Keratinocyte (primary cell): Measurements from ENCODE around the gene CACNA2D2. TPM values are rescaled to one million over a fixed set of nuclear protein-coding genes. Genes with fewer than 3 reads are reported as not detected.

Source experiments
- DNase-seq: peaks from one replicate; pipeline ENCODE4 v3.0.0-alpha.2; 2011; ENCODE audit warnings: low read depth, missing footprints, low spot score
- FAIRE-seq: peaks from 2 replicates; lab custom pipeline; 2011; peaks lifted over from hg19 to GRCh38; lab: Jason Lieb, UNC
- H2AFZ ChIP-seq: 2 replicates; pipeline ENCODE4 v1.6.0; 2012; ENCODE audit warnings: low read length, control low read depth, inconsistent platforms; ENCODE audit not compliant: control insufficient read depth
- H3K27ac ChIP-seq: 2 replicates; pipeline ENCODE4 v1.5.1; 2011; ENCODE audit warnings: low read length; ENCODE audit not compliant: control insufficient read depth, insufficient read depth
- H3K27me3 ChIP-seq: 3 replicates; pipeline ENCODE4 v1.6.0; 2011; ENCODE audit warnings: low read length; ENCODE audit not compliant: control insufficient read depth, insufficient read depth; ENCODE audit errors: extremely low read depth
- H3K36me3 ChIP-seq, 2 experiments: 2 replicates in 1 of 2; 3 replicates in 1 of 2; pipeline ENCODE4 v1.5.1; 2011; ENCODE audit warnings: low read length in 2 of 2, mild to moderate bottlenecking in 1 of 2; ENCODE audit not compliant: control insufficient read depth in 2 of 2, insufficient read depth in 2 of 2; ENCODE audit errors: extremely low read depth in 1 of 2
- H3K4me1 ChIP-seq: 3 replicates; pipeline ENCODE4 v1.5.1; 2011; ENCODE audit warnings: low read length; ENCODE audit not compliant: control insufficient read depth, insufficient read depth; ENCODE audit errors: extremely low read depth
- H3K4me2 ChIP-seq: 3 replicates; pipeline ENCODE4 v1.6.0; 2011; ENCODE audit warnings: low read depth, low read length; ENCODE audit not compliant: control insufficient read depth, insufficient read depth; ENCODE audit errors: extremely low read depth
- H3K4me3 ChIP-seq, 3 experiments: fragments of 200-600 bp in 1 of 3; sonication (generic) in 1 of 3; 2 replicates in 2 of 3; 3 replicates in 1 of 3; pipeline ENCODE4 v1.5.1; 2011 to 2016; ENCODE audit warnings: low read length in 3 of 3, mild to moderate bottlenecking in 3 of 3, control low read depth in 2 of 3, inconsistent platforms in 1 of 3, low read depth in 1 of 3, mixed read lengths in 1 of 3, mixed run types in 1 of 3, moderate library complexity in 1 of 3; ENCODE audit not compliant: control insufficient read depth in 2 of 3, insufficient read depth in 2 of 3; ENCODE audit errors: extremely low read depth in 1 of 3
- H3K79me2 ChIP-seq: 2 replicates; pipeline ENCODE4 v1.6.0; 2012; ENCODE audit warnings: low read length; ENCODE audit not compliant: control insufficient read depth, insufficient read depth
- H3K9ac ChIP-seq: 3 replicates; pipeline ENCODE4 v1.6.0; 2011; ENCODE audit warnings: low read length; ENCODE audit not compliant: control insufficient read depth, insufficient read depth; ENCODE audit errors: extremely low read depth
- H3K9me1 ChIP-seq: 3 replicates; pipeline ENCODE4 v1.6.0; 2011; ENCODE audit warnings: low read length; ENCODE audit not compliant: control insufficient read depth, insufficient read depth; ENCODE audit errors: extremely low read depth
- H3K9me3 ChIP-seq: 2 replicates; pipeline ENCODE4 v1.5.1; 2012; ENCODE audit warnings: low read depth, low read length; ENCODE audit not compliant: control insufficient read depth
- H4K20me1 ChIP-seq: 3 replicates; pipeline ENCODE4 v1.6.0; 2011; ENCODE audit warnings: low read length; ENCODE audit not compliant: control insufficient read depth, insufficient read depth; ENCODE audit errors: extremely low read depth
- CTCF ChIP-seq, 3 experiments: IDR thresholded peaks in 1 of 3; conservative IDR thresholded peaks in 1 of 3; optimal IDR thresholded peaks in 1 of 3; 2 replicates in 2 of 3; 3 replicates in 1 of 3; pipeline versions ENCODE3 to v1.5.1; 2011; ENCODE audit warnings: low read length in 3 of 3, mild to moderate bottlenecking in 3 of 3, moderate library complexity in 2 of 3, control low read depth in 1 of 3, inconsistent platforms in 1 of 3; ENCODE audit not compliant: insufficient read depth in 2 of 3; ENCODE audit errors: extremely low read depth in 1 of 3
- EZH2 ChIP-seq: IDR thresholded peaks from one replicate; pipeline ENCODE4 v1.6.1; 2012; ENCODE audit warnings: inconsistent platforms, mild to moderate bottlenecking, low read length, moderate library complexity
- dilution Hi-C: fragments of 300-500 bp; cut with MboI; formaldehyde crosslinking; loops from one replicate; pipeline ENCODE4 v1.7.0; 2020; ENCODE audit warnings: low sequenced_read_pairs; ENCODE audit not compliant: extremely low pct_ligation_motif_present
- polyA plus RNA-seq, 5 experiments: library from polyadenylated mRNA; depleted of rRNA in 3 of 5; stranded (reverse) in 3 of 5; stranded (forward) in 1 of 5; unstranded in 1 of 5; fragments of >200 nt; gene quantifications; 1 replicate in 1 of 5; 2 replicates in 3 of 5; 3 replicates in 1 of 5; pipeline versions ENCODE4 v1.2.1 to v1.2.3, GENCODE V29; 2011 to 2012; ENCODE audit warnings: missing spikeins in 2 of 5, low read depth in 1 of 5, low replicate concordance in 1 of 5

The CACNA2D2 gene
- polyA plus RNA-seq, 1 donor (not counting 4 experiments of a cell fraction or from before 2014, with no cell fraction given): 0.04 TPM

- no peak for FAIRE-seq
- no peak overlapping the region for H3K9ac ChIP-seq
- H3K9me1 ChIP-seq: no peaks in the 10 kb centered on the region
- H3K4me3 ChIP-seq: no peak overlapping the region
- no peak for TF ChIP-seq EZH2
- no peak for TF ChIP-seq CTCF (optimal IDR thresholded peaks at IDR 0.05 in 1 of 3, IDR thresholded peaks at IDR 0.05 in 1 of 3, conservative IDR thresholded peaks at IDR 0.05 in 1 of 3; ENCODE audit: extremely low read depth in 1 of 3, insufficient read depth in 2 of 3, low read length in 3 of 3)
- H3K36me3 ChIP-seq: no peaks in the 10 kb centered on the region
- H3K27ac ChIP-seq: no peak overlapping the region
- dilution Hi-C loops: no loop called here
- H2AFZ ChIP-seq: no peak overlapping the region
- no peaks in the 10 kb centered on the region for H3K4me1 ChIP-seq
- DNase-seq: no peak
- no peaks in the 10 kb centered on the region for H3K9me3 ChIP-seq
- H3K4me2 ChIP-seq: no peak overlapping the region
- peaks cover 8% of the 10 kb centered on the region for H3K27me3 ChIP-seq
- H4K20me1 ChIP-seq: no peaks in the 10 kb centered on the region
- no peaks in the 10 kb centered on the region for H3K79me2 ChIP-seq
These were observed 43.6 kb downstream of the CACNA2D2 start for GRCh38 chr3:50459785-50460184.

GRCh38 chr3:50457988-50458387 is 45.4 kb downstream of the CACNA2D2 start:
- no peak overlapping the region for H2AFZ ChIP-seq
- dilution Hi-C loops: no loop called here
- H3K9me3 ChIP-seq: no peaks in the 10 kb centered on the region
- H3K27ac ChIP-seq: no peak overlapping the region
- H3K4me3 ChIP-seq: no peak overlapping the region
- H3K9me1 ChIP-seq: no peaks in the 10 kb centered on the region
- H3K4me2 ChIP-seq: no peak overlapping the region
- DNase-seq (no peak), FAIRE-seq (no peak)
- TF ChIP-seq CTCF (optimal IDR thresholded peaks at IDR 0.05 in 1 of 3, IDR thresholded peaks at IDR 0.05 in 1 of 3, conservative IDR thresholded peaks at IDR 0.05 in 1 of 3; ENCODE audit: extremely low read depth in 1 of 3, insufficient read depth in 2 of 3, low read length in 3 of 3) (no peak), EZH2 (no peak)
- no peaks in the 10 kb centered on the region for H4K20me1 ChIP-seq
- no peaks in the 10 kb centered on the region for H3K79me2 ChIP-seq
- H3K36me3 ChIP-seq: no peaks in the 10 kb centered on the region
- H3K27me3 ChIP-seq: peaks cover 8% of the 10 kb centered on the region
- H3K9ac ChIP-seq: no peak overlapping the region
- no peaks in the 10 kb centered on the region for H3K4me1 ChIP-seq
